Peyer's patch (tissue), 4 donors: Measurements from ENCODE around the gene MGLL. TPM values are rescaled to one million over a fixed set of nuclear protein-coding genes. Genes with fewer than 3 reads are reported as not detected.

Source experiments
- DNase-seq, 3 donors: peaks; one replicate each; pipeline ENCODE4 v3.0.0-alpha.2; 2017 to 2019
- H3K27ac ChIP-seq, 4 donors: fragments of 200-600 bp; sonication (generic); one replicate each; pipeline ENCODE4 v1.5.1; 2016 to 2019
- H3K27me3 ChIP-seq, 2 donors: fragments of 200-600 bp; sonication (generic); one replicate each; pipeline ENCODE4 v1.5.1; 2019
- H3K36me3 ChIP-seq, 3 donors: fragments of 200-600 bp; sonication (generic); one replicate each; pipeline ENCODE4 v1.5.1; 2016 to 2019
- H3K4me1 ChIP-seq, 4 donors: fragments of 200-600 bp; sonication (generic); one replicate each; pipeline ENCODE4 v1.5.1; 2016 to 2019
- H3K4me3 ChIP-seq, 4 donors: fragments of 200-600 bp; sonication (generic); 1 replicate in 3 of 4; 2 replicates in 1 of 4; pipeline ENCODE4 v1.5.1; 2016 to 2019; ENCODE audit warnings: mild to moderate bottlenecking in 1 of 4
- H3K9me3 ChIP-seq, 4 donors: fragments of 200-600 bp; sonication (generic); one replicate each; pipeline ENCODE4 v1.5.1; 2016 to 2019; ENCODE audit warnings: mild to moderate bottlenecking in 1 of 4
- CTCF ChIP-seq, 6 experiments: fragments of 450-650 bp in 4 of 6; fragments of 200-600 bp in 2 of 6; sonication (generic) in 1 of 6; IDR thresholded peaks; one replicate each; pipeline ENCODE4 v1.5.1; 2017 to 2019; ENCODE audit warnings: antibody characterized with exemption in 6 of 6, mild to moderate bottlenecking in 3 of 6, moderate library complexity in 1 of 6
- POLR2A ChIP-seq, 2 donors: fragments of 450-650 bp; IDR thresholded peaks; one replicate each; pipeline ENCODE4 v1.5.1; 2017; ENCODE audit warnings: antibody characterized with exemption in 2 of 2, mild to moderate bottlenecking in 2 of 2, moderate library complexity in 2 of 2
- total RNA-seq, 4 donors: library from RNA; depleted of rRNA; stranded (reverse); fragments of >200 nt; gene quantifications; one replicate each; pipeline ENCODE4 v1.1.0, GENCODE V29; 2016

The MGLL gene
- total RNA-seq, 4 donors from 2014 or later, result 56.1 to 180 (median 143) TPM

- H3K4me3 ChIP-seq, result no peak overlapping the region
- H3K27ac ChIP-seq, result peak overlapping the region in 1 of 4 donors; percentile 89
- DNase-seq, result peak in 1 of 3 donors; percentile 32
- H3K9me3 ChIP-seq, result no peaks in the 10 kb centered on the region
- TF ChIP-seq POLR2A (IDR thresholded peaks at IDR 0.05) (no peak), CTCF (IDR thresholded peaks at IDR 0.05) (no peak)
- H3K27me3 ChIP-seq, result no peaks in the 10 kb centered on the region
- peaks cover 0 to 9% (median 0%) of the 10 kb centered on the region in 3 donors for H3K36me3 ChIP-seq
- peaks cover 0 to 38% (median 0%) of the 10 kb centered on the region in 4 donors for H3K4me1 ChIP-seq
These were observed 121.9 kb downstream of the MGLL start for GRCh38 chr3:127700406-127700805.

- Histone ChIP-seq H3K36me3 (peaks cover 0 to 5% (median 0%) of the 10 kb centered on the region in 3 donors), H3K9me3 (no peaks in the 10 kb centered on the region), H3K27me3 (no peaks in the 10 kb centered on the region), H3K27ac (peak overlapping the region in 2 of 4 donors; percentile 51 to 89), H3K4me3 (no peak overlapping the region), H3K4me1 (peaks cover 0 to 38% (median 0%) of the 10 kb centered on the region in 4 donors)
- TF ChIP-seq CTCF (IDR thresholded peaks at IDR 0.05) (no peak), POLR2A (IDR thresholded peaks at IDR 0.05) (no peak)
- peak in 1 of 3 donors; percentile 14 for DNase-seq
These were observed 122.7 kb downstream of the MGLL start for GRCh38 chr3:127699416-127700300.

- DNase-seq, result peak in 1 of 3 donors; percentile 22
- Histone ChIP-seq H3K4me3 (no peak overlapping the region), H3K9me3 (no peaks in the 10 kb centered on the region), H3K4me1 (peaks cover 0 to 38% (median 0%) of the 10 kb centered on the region in 4 donors), H3K36me3 (peaks cover 0 to 9% (median 0%) of the 10 kb centered on the region in 3 donors), H3K27me3 (no peaks in the 10 kb centered on the region), H3K27ac (peak overlapping the region; percentile 57 to 89 (median 76))
- TF ChIP-seq CTCF (IDR thresholded peaks at IDR 0.05), result no peak
- TF ChIP-seq POLR2A (IDR thresholded peaks at IDR 0.05), result no peak
These were observed 123.5 kb downstream of the MGLL start for GRCh38 chr3:127698691-127699415.

GRCh38 chr3:127698286-127698685, 124.0 kb downstream of the MGLL start:
- no peaks in the 10 kb centered on the region for H3K9me3 ChIP-seq
- no peaks in the 10 kb centered on the region for H3K27me3 ChIP-seq
- peaks cover 0 to 38% (median 0%) of the 10 kb centered on the region in 4 donors for H3K4me1 ChIP-seq
- H3K36me3 ChIP-seq, result peaks cover 0 to 14% (median 0%) of the 10 kb centered on the region in 3 donors
- H3K27ac ChIP-seq, result peak overlapping the region; percentile 57 to 89 (median 76)
- no peak for TF ChIP-seq CTCF (IDR thresholded peaks at IDR 0.05)
- no peak for TF ChIP-seq POLR2A (IDR thresholded peaks at IDR 0.05)
- peak in 1 of 3 donors; percentile 18 for DNase-seq
- no peak overlapping the region for H3K4me3 ChIP-seq

GRCh38 chr3:127697551-127698240, 124.6 kb downstream of the MGLL start:
- H3K27ac ChIP-seq, result peak overlapping the region; percentile 57 to 89 (median 76)
- H3K4me3 ChIP-seq, result peak overlapping the region in 3 of 4 donors; percentile 4 to 18 (median 15)
- TF ChIP-seq POLR2A (IDR thresholded peaks at IDR 0.05), result no peak
- no peak for TF ChIP-seq CTCF (IDR thresholded peaks at IDR 0.05)
- no peaks in the 10 kb centered on the region for H3K9me3 ChIP-seq
- H3K4me1 ChIP-seq, result peaks cover 0 to 35% (median 0%) of the 10 kb centered on the region in 4 donors
- H3K27me3 ChIP-seq, result no peaks in the 10 kb centered on the region
- DNase-seq, result peak; percentile 58 to 79 (median 66)
- peaks cover 0 to 20% (median 0%) of the 10 kb centered on the region in 3 donors for H3K36me3 ChIP-seq
